Spleen (tissue), 7 donors: ENCODE data around the gene TTLL1.

Source experiments
- POLR2A ChIP-seq, 3 donors: fragments of 450-650 bp; IDR thresholded peaks; one replicate each; pipeline ENCODE4 v1.5.1; 2017; ENCODE audit warnings: antibody characterized with exemption in 3 of 3, mild to moderate bottlenecking in 1 of 3
- POLR2AphosphoS5 ChIP-seq, 3 donors: sonication (generic); formaldehyde crosslinking; IDR thresholded peaks; one replicate each; pipeline ENCODE4 v1.5.1; 2017; ENCODE audit warnings: antibody characterized with exemption in 3 of 3
- TF ChIP-seq, protein P1 (sequence below), 11 experiments: fragments of 200-600 bp in 7 of 11; fragments of 450-650 bp in 4 of 11; sonication (generic) in 4 of 11; IDR thresholded peaks in 8 of 11; conservative IDR thresholded peaks in 3 of 11; 1 replicate in 7 of 11; 2 replicates in 4 of 11; pipeline versions ENCODE4 v1.4.0 to v1.8.0; 2016 to 2021; ENCODE audit warnings: antibody characterized with exemption in 11 of 11, inconsistent platforms in 4 of 11, mild to moderate bottlenecking in 1 of 11
- donor health status: DM: no; HTN: no; CAD: no; lungs with moderate emphysema.
- donor health status: DM: no; HTN: no; CAD: no.
- donor health status: DM: no; HTN: no; CAD: no.

DNA sequence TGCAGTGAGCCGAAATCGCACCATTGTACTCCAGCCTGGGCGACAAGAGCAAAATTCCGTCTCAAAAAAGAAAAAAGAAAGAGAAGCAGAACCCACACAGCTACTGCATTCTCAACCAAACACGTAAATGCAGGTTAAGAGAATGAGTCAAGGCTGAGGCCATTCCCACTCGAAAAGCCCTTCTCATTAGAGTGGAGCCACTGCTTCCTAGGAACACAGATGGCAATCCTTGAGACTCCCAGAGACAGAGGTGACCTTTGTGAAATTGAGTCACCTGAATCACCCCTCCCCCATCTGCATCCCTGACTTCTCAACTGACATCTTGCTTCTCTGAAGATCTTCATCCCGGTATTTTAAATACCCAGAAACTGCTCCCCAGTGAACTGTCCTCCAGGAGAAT, 82.4 kb downstream of the TTLL1 start:
- TF ChIP-seq POLR2AphosphoS5 (IDR thresholded peaks at IDR 0.05) (no peak), POLR2A (IDR thresholded peaks at IDR 0.05) (no peak)
- TF ChIP-seq, protein P1, sequence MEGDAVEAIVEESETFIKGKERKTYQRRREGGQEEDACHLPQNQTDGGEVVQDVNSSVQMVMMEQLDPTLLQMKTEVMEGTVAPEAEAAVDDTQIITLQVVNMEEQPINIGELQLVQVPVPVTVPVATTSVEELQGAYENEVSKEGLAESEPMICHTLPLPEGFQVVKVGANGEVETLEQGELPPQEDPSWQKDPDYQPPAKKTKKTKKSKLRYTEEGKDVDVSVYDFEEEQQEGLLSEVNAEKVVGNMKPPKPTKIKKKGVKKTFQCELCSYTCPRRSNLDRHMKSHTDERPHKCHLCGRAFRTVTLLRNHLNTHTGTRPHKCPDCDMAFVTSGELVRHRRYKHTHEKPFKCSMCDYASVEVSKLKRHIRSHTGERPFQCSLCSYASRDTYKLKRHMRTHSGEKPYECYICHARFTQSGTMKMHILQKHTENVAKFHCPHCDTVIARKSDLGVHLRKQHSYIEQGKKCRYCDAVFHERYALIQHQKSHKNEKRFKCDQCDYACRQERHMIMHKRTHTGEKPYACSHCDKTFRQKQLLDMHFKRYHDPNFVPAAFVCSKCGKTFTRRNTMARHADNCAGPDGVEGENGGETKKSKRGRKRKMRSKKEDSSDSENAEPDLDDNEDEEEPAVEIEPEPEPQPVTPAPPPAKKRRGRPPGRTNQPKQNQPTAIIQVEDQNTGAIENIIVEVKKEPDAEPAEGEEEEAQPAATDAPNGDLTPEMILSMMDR (IDR thresholded peaks at IDR 0.05 in 8 of 11, conservative IDR thresholded peaks at IDR 0.05 in 3 of 11) = no peak
